ENCODE measurements around the gene MBD5. TPM values are rescaled to one million over a fixed set of nuclear protein-coding genes. Genes with fewer than 3 reads are reported as not detected.

MBD5 gene
- total and polyA plus RNA-seq, 2 experiments from 2014 or later: 12.1 to 23.4 TPM

- Histone ChIP-seq H3K27ac (no peak overlapping the region), H2AFZ (no peak overlapping the region), H3K27me3 (replicated peaks; ENCODE audit: insufficient read depth) (no peaks in the 10 kb centered on the region), H3K9me2 (ENCODE audit: insufficient read depth) (no peaks in the 10 kb centered on the region), H3K79me2 (ENCODE audit: insufficient read depth) (no peaks in the 10 kb centered on the region), H3K4me3 (no peak overlapping the region), H3K4me2 (ENCODE audit: unreplicated experiment) (no peak overlapping the region), H3K9ac (no peak overlapping the region), H3K9me3 (ENCODE audit: low read depth) (no peaks in the 10 kb centered on the region), H4K20me1 (ENCODE audit: insufficient read depth) (no peaks in the 10 kb centered on the region), H3K4me1 (ENCODE audit: insufficient read depth) (0 out of 2 replicates have a peak, but pooled peaks cover 8% of the 10 kb centered on the region), H3K36me3 (ENCODE audit: low read depth) (no peaks in the 10 kb centered on the region), H3F3A (ENCODE audit: insufficient read depth) (no peaks in the 10 kb centered on the region)
- in situ Hi-C loops (cut with MboI): no loop called here
- WGBS, 2 experiments (ENCODE audit: low coverage in 1 of 2, low lambda C conversion rate in 2 of 2, missing lambda C conversion rate in 2 of 2): 82 to 93% methylated on average over 4 of the region's 4 CpGs
- DNase-seq: no peak
- TF ChIP-seq EZH2phosphoT487 (IDR thresholded peaks at IDR 0.05; ENCODE audit: insufficient read depth, low read depth) (no peak), EZH2 (IDR thresholded peaks at IDR 0.05; ENCODE audit: insufficient read depth, poor library complexity, severe bottlenecking) (no peak)
These were observed 281.6 kb downstream of the MBD5 start for GRCh38 chr2:148302526-148302925.

- TF ChIP-seq EZH2phosphoT487 (IDR thresholded peaks at IDR 0.05; ENCODE audit: insufficient read depth, low read depth) (no peak), EZH2 (IDR thresholded peaks at IDR 0.05; ENCODE audit: insufficient read depth, poor library complexity, severe bottlenecking) (no peak)
- DNase-seq: no peak
- Histone ChIP-seq H3K4me3 (no peak overlapping the region), H3K9ac (no peak overlapping the region), H4K20me1 (ENCODE audit: insufficient read depth) (no peaks in the 10 kb centered on the region), H3K4me2 (ENCODE audit: unreplicated experiment) (no peak overlapping the region), H3K4me1 (ENCODE audit: insufficient read depth) (0 out of 2 replicates have a peak, but pooled peaks cover 8% of the 10 kb centered on the region), H3K9me3 (ENCODE audit: low read depth) (no peaks in the 10 kb centered on the region), H3K79me2 (ENCODE audit: insufficient read depth) (no peaks in the 10 kb centered on the region), H2AFZ (no peak overlapping the region), H3K9me2 (ENCODE audit: insufficient read depth) (no peaks in the 10 kb centered on the region), H3K36me3 (ENCODE audit: low read depth) (no peaks in the 10 kb centered on the region), H3F3A (ENCODE audit: insufficient read depth) (no peaks in the 10 kb centered on the region), H3K27me3 (replicated peaks; ENCODE audit: insufficient read depth) (no peaks in the 10 kb centered on the region), H3K27ac (no peak overlapping the region)
- in situ Hi-C loops (cut with MboI): no loop called here
- 77 to 78% methylated on average over 2 of the region's 2 CpGs for WGBS, 2 experiments (ENCODE audit: low coverage in 1 of 2, low lambda C conversion rate in 2 of 2, missing lambda C conversion rate in 2 of 2)
These were observed 282.3 kb downstream of the MBD5 start for GRCh38 chr2:148303161-148303560.

- H3K9ac ChIP-seq: no peak overlapping the region
- H3K9me3 ChIP-seq (ENCODE audit: low read depth): no peaks in the 10 kb centered on the region
- H3K4me3 ChIP-seq: no peak overlapping the region
- no peaks in the 10 kb centered on the region for H4K20me1 ChIP-seq (ENCODE audit: insufficient read depth)
- no peak for TF ChIP-seq EZH2phosphoT487 (IDR thresholded peaks at IDR 0.05; ENCODE audit: insufficient read depth, low read depth)
- TF ChIP-seq EZH2 (IDR thresholded peaks at IDR 0.05; ENCODE audit: insufficient read depth, poor library complexity, severe bottlenecking): no peak
- peaks cover 10% of the 10 kb centered on the region; the same call in 1 of the 2 replicates for H3K79me2 ChIP-seq (ENCODE audit: insufficient read depth)
- no peak overlapping the region for H3K27ac ChIP-seq
- no peaks in the 10 kb centered on the region for H3K27me3 ChIP-seq (replicated peaks; ENCODE audit: insufficient read depth)
- no peak overlapping the region for H2AFZ ChIP-seq
- H3F3A ChIP-seq (ENCODE audit: insufficient read depth): no peaks in the 10 kb centered on the region
- no peak for DNase-seq
- no peaks in the 10 kb centered on the region for H3K36me3 ChIP-seq (ENCODE audit: low read depth)
- 0 out of 2 replicates have a peak, but pooled peaks cover 6% of the 10 kb centered on the region for H3K4me1 ChIP-seq (ENCODE audit: insufficient read depth)
- in situ Hi-C loops (cut with MboI): no loop called here
- no peak overlapping the region for H3K4me2 ChIP-seq (ENCODE audit: unreplicated experiment)
- H3K9me2 ChIP-seq (ENCODE audit: insufficient read depth): no peaks in the 10 kb centered on the region
- 50 to 55% methylated on average over 5 of the region's 5 CpGs for WGBS, 2 experiments (ENCODE audit: low coverage in 1 of 2, low lambda C conversion rate in 2 of 2, missing lambda C conversion rate in 2 of 2)
These were observed 284.6 kb downstream of the MBD5 start for GRCh38 chr2:148305476-148305875.

GRCh38 chr2:148306027-148306426 lies 285.1 kb downstream of the MBD5 start:
- no peaks in the 10 kb centered on the region for H4K20me1 ChIP-seq (ENCODE audit: insufficient read depth)
- H3F3A ChIP-seq (ENCODE audit: insufficient read depth): no peaks in the 10 kb centered on the region
- no peak for DNase-seq
- no peaks in the 10 kb centered on the region for H3K9me2 ChIP-seq (ENCODE audit: insufficient read depth)
- in situ Hi-C loops (cut with MboI): no loop called here
- H3K79me2 ChIP-seq (ENCODE audit: insufficient read depth): peaks cover 10% of the 10 kb centered on the region; the same call in 1 of the 2 replicates
- H3K4me2 ChIP-seq (ENCODE audit: unreplicated experiment): no peak overlapping the region
- H3K27ac ChIP-seq: no peak overlapping the region
- H3K9me3 ChIP-seq (ENCODE audit: low read depth): no peaks in the 10 kb centered on the region
- H3K27me3 ChIP-seq (replicated peaks; ENCODE audit: insufficient read depth): no peaks in the 10 kb centered on the region
- no peak overlapping the region for H3K4me3 ChIP-seq
- 0 out of 2 replicates have a peak, but pooled peaks cover under 1% of the 10 kb centered on the region for H3K4me1 ChIP-seq (ENCODE audit: insufficient read depth)
- H2AFZ ChIP-seq: no peak overlapping the region
- TF ChIP-seq EZH2phosphoT487 (IDR thresholded peaks at IDR 0.05; ENCODE audit: insufficient read depth, low read depth) (no peak), EZH2 (IDR thresholded peaks at IDR 0.05; ENCODE audit: insufficient read depth, poor library complexity, severe bottlenecking) (no peak)
- no peaks in the 10 kb centered on the region for H3K36me3 ChIP-seq (ENCODE audit: low read depth)
- WGBS, 2 experiments (ENCODE audit: low coverage in 1 of 2, low lambda C conversion rate in 2 of 2, missing lambda C conversion rate in 2 of 2): 97 to 100% methylated on average over 2 of the region's 2 CpGs
- no peak overlapping the region for H3K9ac ChIP-seq

- H3K4me1 ChIP-seq (ENCODE audit: insufficient read depth): no peaks in the 10 kb centered on the region
- H4K20me1 ChIP-seq (ENCODE audit: insufficient read depth): no peaks in the 10 kb centered on the region; the same call in 1 of the 2 replicates
- no peak for TF ChIP-seq EZH2phosphoT487 (IDR thresholded peaks at IDR 0.05; ENCODE audit: insufficient read depth, low read depth)
- no peak for TF ChIP-seq EZH2 (IDR thresholded peaks at IDR 0.05; ENCODE audit: insufficient read depth, poor library complexity, severe bottlenecking)
- H3K4me3 ChIP-seq: no peak overlapping the region
- no peaks in the 10 kb centered on the region for H3K9me2 ChIP-seq (ENCODE audit: insufficient read depth)
- H3K27ac ChIP-seq: no peak overlapping the region
- H2AFZ ChIP-seq: no peak overlapping the region
- no peaks in the 10 kb centered on the region for H3K9me3 ChIP-seq (ENCODE audit: low read depth)
- no peak overlapping the region for H3K9ac ChIP-seq
- no peak for DNase-seq
- H3K79me2 ChIP-seq (ENCODE audit: insufficient read depth): peaks cover 11% of the 10 kb centered on the region; the same call in 1 of the 2 replicates
- in situ Hi-C loops (cut with MboI): no loop called here
- no peaks in the 10 kb centered on the region for H3F3A ChIP-seq (ENCODE audit: insufficient read depth)
- H3K27me3 ChIP-seq (replicated peaks; ENCODE audit: insufficient read depth): no peaks in the 10 kb centered on the region
- H3K36me3 ChIP-seq (ENCODE audit: low read depth): no peaks in the 10 kb centered on the region
- WGBS, 2 experiments (ENCODE audit: low coverage in 1 of 2, low lambda C conversion rate in 2 of 2, missing lambda C conversion rate in 2 of 2): 66 to 70% methylated on average over 3 of the region's 3 CpGs
- H3K4me2 ChIP-seq (ENCODE audit: unreplicated experiment): no peak overlapping the region
These were observed 296.7 kb downstream of the MBD5 start for GRCh38 chr2:148317598-148317997.
